ENCODE results near the gene KIF5C. TPM values are rescaled to one million over a fixed set of nuclear protein-coding genes. Genes with fewer than 3 reads are reported as not detected.
A peak's percentile ranks its signal among the peaks of the same experiment; 100 is the strongest.

The KIF5C gene
- total RNA-seq, 1 donor from 2014 or later = 6.9 TPM

- TF ChIP-seq, protein P1, sequence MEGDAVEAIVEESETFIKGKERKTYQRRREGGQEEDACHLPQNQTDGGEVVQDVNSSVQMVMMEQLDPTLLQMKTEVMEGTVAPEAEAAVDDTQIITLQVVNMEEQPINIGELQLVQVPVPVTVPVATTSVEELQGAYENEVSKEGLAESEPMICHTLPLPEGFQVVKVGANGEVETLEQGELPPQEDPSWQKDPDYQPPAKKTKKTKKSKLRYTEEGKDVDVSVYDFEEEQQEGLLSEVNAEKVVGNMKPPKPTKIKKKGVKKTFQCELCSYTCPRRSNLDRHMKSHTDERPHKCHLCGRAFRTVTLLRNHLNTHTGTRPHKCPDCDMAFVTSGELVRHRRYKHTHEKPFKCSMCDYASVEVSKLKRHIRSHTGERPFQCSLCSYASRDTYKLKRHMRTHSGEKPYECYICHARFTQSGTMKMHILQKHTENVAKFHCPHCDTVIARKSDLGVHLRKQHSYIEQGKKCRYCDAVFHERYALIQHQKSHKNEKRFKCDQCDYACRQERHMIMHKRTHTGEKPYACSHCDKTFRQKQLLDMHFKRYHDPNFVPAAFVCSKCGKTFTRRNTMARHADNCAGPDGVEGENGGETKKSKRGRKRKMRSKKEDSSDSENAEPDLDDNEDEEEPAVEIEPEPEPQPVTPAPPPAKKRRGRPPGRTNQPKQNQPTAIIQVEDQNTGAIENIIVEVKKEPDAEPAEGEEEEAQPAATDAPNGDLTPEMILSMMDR (conservative IDR thresholded peaks at IDR 0.05; ENCODE audit: low read depth, low read length) = no peak
- DNase-seq (ENCODE audit: low read depth) = no peak
- no peak overlapping the region for H3K4me3 ChIP-seq (ENCODE audit: low read depth, low read length)
These were observed 90.8 kb downstream of the KIF5C start for GRCh38 chr2:148965623-148966437.

DNA sequence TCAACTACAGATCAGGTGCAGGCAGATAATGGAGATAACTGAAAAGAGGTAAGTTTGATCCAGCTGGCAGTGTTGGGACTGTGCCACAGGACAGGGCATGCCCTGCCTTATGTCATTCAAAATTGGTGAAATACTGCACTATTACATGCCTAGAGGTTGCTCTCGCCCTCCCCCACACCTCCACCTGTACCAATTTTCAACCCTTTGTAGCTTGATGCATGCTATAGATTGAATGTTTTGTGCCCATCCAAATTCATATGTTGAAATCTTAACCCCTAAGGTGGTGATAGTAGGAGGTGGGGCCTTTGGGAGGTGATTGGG lies 91.4 kb downstream of the KIF5C start:
- TF ChIP-seq, protein P1 (conservative IDR thresholded peaks at IDR 0.05; ENCODE audit: low read depth, low read length) = no peak
- DNase-seq (ENCODE audit: low read depth) = no peak
- no peak overlapping the region for H3K4me3 ChIP-seq (ENCODE audit: low read depth, low read length)

- no peak for DNase-seq (ENCODE audit: low read depth)
- TF ChIP-seq, protein P1 (conservative IDR thresholded peaks at IDR 0.05; ENCODE audit: low read depth, low read length) = no peak
- H3K4me3 ChIP-seq (ENCODE audit: low read depth, low read length) = no peak overlapping the region
These were observed 92.0 kb downstream of the KIF5C start for GRCh38 chr2:148967056-148967455.

DNA sequence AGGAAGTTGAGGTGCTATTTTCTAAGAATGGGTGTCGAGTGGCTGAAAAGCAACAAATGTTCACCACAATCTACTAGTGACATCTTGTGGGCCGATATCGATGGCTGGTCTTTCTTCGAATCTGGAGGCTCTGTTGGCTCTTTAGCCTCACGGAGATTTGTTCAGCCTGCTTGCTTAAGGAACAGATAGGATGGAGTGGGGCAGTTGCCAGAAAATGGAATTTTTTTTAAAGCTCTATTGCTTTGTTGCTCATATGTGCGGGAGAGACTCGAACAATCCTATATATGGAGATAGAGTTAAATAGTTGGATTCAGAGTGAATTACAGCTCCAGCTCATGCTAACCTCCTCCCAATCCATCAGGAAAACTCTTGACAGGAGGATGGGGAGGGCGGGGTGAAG lies 92.6 kb downstream of the KIF5C start:
- DNase-seq (ENCODE audit: low read depth) = no peak

DNA sequence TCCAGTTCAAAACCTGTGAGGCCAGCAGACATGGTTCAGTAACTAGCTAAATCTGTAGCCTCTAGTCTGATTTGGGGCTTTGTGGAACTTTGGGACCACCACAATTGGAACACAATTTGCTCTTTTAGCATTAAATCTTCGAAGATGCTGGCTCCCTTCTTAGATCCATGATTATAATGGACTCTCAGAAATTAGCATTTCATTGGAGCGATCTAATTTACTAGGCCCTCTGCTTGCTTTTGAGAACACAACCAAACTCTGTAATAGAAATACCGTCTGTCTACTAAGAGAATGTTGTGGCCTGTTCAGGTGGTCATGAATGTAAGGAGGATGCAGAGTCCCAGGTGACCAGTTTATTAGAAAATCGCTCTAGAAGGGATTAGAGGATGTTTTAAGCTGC lies 93.3 kb downstream of the KIF5C start:
- no peak for DNase-seq (ENCODE audit: low read depth)
- H3K4me3 ChIP-seq (ENCODE audit: low read depth, low read length) = no peak overlapping the region
- TF ChIP-seq, protein P1 (conservative IDR thresholded peaks at IDR 0.05; ENCODE audit: low read depth, low read length) = no peak

More for the DNA sequence above, 92.6 kb downstream of the KIF5C start:
- H3K4me3 ChIP-seq (ENCODE audit: low read depth, low read length) = no peak overlapping the region
- TF ChIP-seq, protein P1 (conservative IDR thresholded peaks at IDR 0.05; ENCODE audit: low read depth, low read length) = peak; percentile 35

DNA sequence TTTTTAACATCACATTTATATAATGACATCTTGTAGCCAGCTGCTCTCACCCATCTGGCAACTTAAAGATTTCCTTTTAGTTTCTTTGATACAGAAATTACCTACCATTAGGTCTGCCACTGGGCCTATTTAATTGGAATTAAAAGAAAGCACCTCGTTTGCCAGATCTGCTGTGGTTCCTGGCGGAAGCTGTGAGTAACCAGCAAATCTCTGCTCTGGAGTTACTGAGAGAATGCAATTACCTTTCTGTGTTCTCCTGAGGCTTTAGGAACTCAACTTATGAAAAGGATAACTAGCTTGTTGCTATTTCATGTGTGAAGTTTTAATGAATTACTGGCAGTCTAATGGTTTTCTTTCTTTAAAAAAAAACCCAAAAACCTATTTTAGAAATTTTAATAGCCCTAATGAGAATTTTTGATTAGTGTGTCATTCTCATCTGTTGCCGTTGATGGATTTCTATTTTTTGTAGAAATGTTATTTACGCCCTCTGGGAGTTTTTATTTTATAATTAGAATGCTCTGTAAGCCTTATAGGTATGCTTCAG lies 93.8 kb downstream of the KIF5C start:
- no peak overlapping the region for H3K4me3 ChIP-seq (ENCODE audit: low read depth, low read length)
- DNase-seq (ENCODE audit: low read depth) = no peak
- TF ChIP-seq, protein P1 (conservative IDR thresholded peaks at IDR 0.05; ENCODE audit: low read depth, low read length) = no peak

DNA sequence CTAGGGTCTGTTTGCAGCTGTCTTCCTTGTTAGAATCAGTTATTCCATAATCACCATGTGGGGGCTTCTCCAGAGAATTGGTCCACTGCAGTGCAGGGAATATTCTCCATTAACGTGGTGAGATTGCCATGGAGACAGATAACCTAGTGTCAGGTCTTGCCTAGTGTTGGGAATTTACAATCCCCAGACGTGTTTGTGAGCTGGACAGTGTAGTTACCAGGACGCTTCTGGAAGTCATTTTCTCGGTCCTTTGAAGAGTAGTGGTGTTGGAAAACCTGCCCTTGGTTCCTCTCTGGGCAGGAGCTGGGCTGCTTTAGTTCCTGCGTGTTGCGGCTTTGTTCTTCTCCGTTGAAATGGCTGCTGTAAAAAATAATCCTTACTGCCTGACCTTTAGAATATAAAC lies 94.6 kb downstream of the KIF5C start:
- no peak for DNase-seq (ENCODE audit: low read depth)
- no peak overlapping the region for H3K4me3 ChIP-seq (ENCODE audit: low read depth, low read length)
- TF ChIP-seq, protein P1 (conservative IDR thresholded peaks at IDR 0.05; ENCODE audit: low read depth, low read length) = no peak

All from epithelial cell of proximal tubule (primary cell).